HG02678 (cell line): Measurements from ENCODE around the gene ZNF195.
"Not testable (repeated sequence)": the region's sequence is repeated elsewhere in the genome, so short reads cannot be mapped to it uniquely, and the experiment has no call there.

Source experiments
- ATAC-seq: cut with Tn5 transposase; IDR thresholded peaks from one replicate; pipeline ENCODE4 v1.9.1; 2021; ENCODE audit warnings: mild to moderate bottlenecking, moderate library complexity; ENCODE audit not compliant: unreplicated experiment

Gene ZNF195

DNA sequence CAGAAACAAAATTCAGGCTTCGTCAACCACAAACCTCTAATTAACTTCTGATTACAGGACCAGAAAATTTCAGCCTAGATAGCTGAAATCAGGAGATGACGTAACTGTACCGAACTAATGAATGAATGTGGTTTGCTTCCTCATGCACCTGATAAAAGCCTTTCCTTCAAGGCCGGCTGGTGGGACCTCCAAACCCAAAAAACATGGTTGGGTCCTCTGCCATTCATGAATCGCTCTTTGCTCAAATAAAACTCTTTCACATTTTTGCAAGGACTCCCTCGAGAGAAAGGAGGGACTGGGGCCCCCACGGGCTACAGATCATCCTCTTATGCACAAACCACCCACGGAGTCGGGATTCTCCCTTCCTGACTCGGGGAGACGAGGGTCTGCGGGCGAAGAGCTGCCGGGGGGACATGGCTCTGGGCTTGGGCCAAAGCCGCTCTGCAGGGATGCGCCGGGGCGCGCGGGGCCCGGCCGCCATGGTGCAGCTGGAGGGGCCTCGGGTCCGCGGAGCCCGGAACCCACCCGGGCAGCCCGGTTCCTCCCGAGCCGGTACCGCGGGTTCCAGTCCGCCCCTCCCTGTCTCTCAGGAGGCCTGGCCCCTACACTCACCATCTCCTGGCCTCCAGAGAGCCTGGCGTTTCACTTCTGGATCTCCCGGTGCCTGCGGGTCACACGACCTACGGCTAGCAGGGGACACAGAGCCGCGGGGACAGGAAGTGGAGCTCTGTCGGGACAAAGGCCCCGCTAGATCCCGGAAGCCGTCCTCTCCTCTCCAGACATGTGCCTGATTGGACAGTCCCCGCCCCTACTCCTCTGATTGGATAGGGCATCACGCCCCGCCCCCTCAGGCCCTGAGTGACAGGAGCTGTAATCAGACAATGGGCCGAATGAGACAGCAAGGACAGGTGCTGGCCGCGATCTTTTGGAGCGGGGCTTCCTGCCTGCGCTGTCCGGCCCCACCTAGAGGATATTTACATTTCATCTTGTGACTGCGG is at the start of gene ZNF195:
Gene ZNF195, minus strand, starts transcription at position 721 of the 998 bp plus-strand sequence. Its CDS starts 106 bp downstream, at position 615.
- ATAC-seq: peak; percentile 99

- ATAC-seq: not testable (repeated sequence)
Measured at GRCh38 chr11:3428076-3428475, 49.1 kb upstream of the ZNF195 start.

GRCh38 chr11:3426541-3426940 is 47.6 kb upstream of the ZNF195 start:
- not testable (repeated sequence) for ATAC-seq

DNA sequence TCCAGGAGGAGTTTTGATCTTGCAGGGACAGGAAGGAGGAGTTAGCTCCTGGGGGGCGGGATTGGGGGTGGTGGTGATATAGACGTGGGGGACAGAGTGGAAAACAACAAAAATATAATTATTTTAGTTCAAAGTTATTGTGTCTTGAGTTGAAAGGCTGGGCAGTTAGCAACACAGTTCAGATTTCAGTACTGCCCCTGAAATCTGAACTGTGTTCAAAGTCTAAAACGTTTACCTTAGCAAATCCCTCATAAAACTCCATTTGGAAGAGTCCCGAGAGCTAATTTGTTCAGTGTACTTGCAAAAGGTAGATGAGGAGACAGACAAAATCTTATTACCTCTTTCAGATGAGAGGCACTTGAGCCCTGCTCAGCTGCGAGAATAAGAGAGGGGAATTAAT is 45.0 kb upstream of the ZNF195 start:
- ATAC-seq: not testable (repeated sequence)

GRCh38 chr11:3423138-3423731 is 44.3 kb upstream of the ZNF195 start:
- ATAC-seq: not testable (repeated sequence)

DNA sequence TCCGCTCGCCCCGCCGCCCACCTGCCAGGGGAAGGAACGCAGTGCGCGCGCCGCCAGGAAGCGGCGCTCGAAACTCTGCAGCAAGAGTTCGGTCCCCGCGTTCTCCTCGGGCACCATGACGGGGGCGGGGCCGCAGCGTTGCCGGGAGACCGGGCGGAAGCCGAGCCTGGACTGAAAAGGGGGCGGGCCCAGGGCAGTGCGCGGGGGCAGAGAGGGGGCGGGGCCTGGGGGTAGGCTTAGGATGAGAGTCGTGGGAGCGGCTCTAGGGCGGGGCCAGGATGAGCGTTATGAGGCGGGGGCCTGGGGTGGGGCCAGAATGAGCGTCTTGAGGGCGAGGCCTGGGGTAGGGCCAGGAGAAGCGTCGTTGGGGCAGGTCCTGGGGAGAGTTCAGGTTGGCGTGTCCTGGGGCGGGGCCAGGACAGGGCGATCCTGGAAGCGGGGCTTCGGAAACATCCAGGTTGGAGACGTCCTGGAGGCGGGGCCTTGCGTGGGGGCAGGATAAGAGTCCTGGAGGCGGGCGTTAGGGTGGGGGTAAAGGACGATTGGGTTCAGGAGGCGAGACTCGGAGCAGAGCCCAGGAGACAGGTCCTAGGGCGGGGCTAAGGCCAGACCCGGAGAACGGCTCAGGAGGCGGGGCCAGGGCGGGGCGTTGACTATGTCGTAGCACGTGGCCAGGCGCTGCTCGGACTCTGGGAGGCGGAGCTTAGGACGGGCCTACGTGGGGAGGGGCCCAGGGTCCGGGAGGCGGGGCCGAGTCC is 43.6 kb upstream of the ZNF195 start:
- ATAC-seq: peak; percentile 93

DNA sequence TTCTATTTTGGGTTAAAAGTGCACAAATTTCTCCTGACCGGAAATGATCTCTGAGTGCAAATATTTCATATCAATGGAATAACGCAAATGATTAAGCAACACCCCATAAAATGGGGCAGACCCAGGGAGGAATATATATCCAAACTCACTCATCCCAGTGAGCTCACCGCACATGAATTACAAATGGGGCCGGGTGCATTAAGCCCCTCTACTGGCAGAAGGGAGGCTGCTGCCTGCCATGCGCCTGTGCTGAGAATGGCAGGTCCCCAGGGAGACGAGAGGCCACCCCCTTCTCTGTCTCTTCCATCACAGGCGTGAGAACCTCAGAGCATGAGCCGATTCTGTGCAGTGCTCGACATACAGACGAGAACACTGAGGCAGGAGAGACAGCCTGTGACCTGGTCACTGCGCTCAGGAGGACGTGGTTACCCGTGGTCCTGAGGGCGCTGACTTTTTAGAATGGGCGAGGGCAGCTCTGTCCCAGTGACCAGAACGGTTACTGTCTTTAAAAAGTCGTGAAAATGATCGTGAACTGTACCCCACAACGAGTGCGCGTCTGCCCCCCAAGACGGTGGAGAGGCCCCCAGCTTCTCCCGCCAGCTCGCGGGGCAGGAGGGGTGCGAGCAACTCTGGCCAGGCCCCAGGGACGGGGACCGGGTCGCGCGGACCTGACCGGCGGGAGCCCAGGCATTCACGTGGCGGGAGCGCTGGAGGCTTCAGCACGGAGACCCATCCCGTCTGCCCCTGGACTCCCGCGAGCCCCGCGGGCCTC is 42.8 kb upstream of the ZNF195 start:
- not testable (repeated sequence) for ATAC-seq

- not testable (repeated sequence) for ATAC-seq
Measured at GRCh38 chr11:3420281-3421042, 41.5 kb upstream of the ZNF195 start.

GRCh38 chr11:3419496-3419895 is 40.5 kb upstream of the ZNF195 start:
- ATAC-seq: not testable (repeated sequence)

- not testable (repeated sequence) for ATAC-seq
Measured at GRCh38 chr11:3417047-3417446, 38.1 kb upstream of the ZNF195 start.

GRCh38 chr11:3415301-3415700 is 36.4 kb upstream of the ZNF195 start:
- not testable (repeated sequence) for ATAC-seq

DNA sequence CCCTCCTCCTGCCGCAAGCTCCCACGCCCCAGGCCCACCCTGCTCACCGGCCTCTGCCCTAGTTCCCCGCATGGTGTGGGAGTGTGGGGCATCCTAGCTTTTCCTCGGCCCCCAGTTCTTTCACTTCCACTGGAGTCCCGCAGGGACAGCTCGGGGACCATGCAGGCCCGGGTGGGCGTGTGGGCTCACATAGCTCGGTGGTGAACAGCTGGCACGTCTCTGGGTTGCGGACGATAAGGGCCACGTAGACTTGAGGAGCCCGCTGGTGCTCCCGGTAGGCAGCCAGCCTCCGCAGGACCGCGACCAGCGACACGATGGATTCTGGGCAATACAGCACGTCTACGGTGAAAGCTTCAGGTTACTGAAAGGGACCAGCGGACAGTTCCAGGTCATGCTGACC is 34.7 kb upstream of the ZNF195 start:
- not testable (repeated sequence) for ATAC-seq

DNA sequence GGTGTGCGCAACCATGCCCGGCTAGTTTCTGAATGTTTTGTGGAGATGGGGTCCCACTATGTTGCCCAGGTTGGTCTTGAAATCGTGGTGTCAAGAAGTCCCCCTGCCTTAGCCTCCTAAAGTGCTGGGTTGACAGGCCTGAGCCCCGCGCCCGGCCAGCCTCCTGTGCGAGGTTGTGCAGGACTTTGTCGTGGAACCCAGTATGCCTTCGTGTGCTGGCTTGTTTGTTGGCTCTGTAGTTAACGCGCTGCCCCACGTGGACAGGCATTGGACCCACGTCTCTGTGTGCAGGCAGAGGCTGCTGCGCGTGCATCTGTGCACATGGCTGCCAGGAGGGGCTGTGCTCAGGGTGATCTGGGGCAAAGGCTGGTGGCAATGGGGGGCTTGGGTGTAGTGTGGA is 33.9 kb upstream of the ZNF195 start:
- no peak for ATAC-seq

DNA sequence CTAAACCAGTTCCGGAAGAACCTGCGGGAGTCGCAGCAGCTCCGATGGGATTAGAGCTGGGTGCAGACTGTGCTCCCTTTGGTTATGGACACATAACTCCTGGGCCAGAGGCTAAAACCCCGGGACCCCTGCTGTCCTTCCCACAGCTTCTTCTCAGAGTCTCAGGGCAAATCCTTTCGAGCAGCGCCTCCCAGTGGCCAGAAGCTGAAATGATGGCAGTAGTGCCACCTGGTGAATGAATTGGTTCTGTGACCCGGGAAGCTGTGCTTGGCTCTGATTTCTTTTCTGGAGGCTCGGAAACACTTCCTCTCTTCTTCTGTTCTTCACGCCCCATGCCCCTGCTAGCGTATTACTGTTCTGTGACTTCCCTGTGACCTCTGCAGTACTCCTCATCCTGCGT is 29.8 kb upstream of the ZNF195 start:
- not testable (repeated sequence) for ATAC-seq

GRCh38 chr11:3408058-3408605 is 29.2 kb upstream of the ZNF195 start:
- ATAC-seq: not testable (repeated sequence)

GRCh38 chr11:3406937-3407336 is 28.0 kb upstream of the ZNF195 start:
- ATAC-seq: not testable (repeated sequence)

- not testable (repeated sequence) for ATAC-seq
Measured at GRCh38 chr11:3406223-3406875, 27.4 kb upstream of the ZNF195 start.

DNA sequence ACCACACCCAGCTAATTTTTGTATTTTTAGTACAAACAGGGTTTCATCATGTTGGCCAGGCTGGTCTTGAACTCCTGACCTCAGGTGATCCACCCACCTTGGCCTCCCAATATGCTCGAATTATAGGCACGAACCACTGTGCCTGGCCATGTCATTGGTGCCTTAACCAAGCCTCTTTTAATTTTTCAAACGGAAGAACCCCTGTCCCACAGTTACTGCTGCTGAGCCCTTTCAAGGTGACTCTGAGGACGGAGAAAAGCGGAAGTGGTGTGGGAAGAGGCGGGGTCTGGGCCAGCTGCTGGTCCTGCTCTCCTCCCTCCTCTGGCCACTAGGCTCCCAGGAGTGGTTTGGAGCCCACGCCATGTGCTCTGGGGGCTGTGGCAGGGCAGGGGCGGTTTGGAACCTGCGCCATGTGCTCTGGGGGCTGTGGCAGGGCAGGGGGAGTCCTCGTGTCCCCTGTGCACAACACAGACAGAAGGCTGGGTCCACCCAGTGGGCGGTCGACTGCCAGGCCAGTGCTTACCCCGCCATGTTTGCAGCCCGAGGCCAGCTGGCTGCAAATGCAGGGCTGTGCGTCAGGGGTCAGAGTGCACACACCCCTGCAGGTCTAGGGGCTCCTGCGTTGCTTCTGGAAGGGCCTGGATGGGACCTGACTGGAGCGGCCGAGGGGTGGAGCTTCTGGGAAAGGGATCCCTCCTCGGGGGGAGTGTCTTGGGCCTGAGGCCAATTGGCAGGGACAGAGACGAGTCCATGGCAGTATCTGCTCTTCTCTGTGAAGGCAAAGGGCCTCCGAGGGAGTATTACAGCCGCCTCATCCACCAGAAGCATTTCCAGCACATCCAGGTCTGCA is 25.4 kb upstream of the ZNF195 start:
- ATAC-seq: not testable (repeated sequence)
